Measurements from ENCODE around the gene ADAMTS4. TPM values are rescaled to one million over a fixed set of nuclear protein-coding genes. Genes with fewer than 3 reads are reported as not detected.

ADAMTS4 gene
- total RNA-seq, 1 experiment from 2014 or later = 7.0 TPM

DNA sequence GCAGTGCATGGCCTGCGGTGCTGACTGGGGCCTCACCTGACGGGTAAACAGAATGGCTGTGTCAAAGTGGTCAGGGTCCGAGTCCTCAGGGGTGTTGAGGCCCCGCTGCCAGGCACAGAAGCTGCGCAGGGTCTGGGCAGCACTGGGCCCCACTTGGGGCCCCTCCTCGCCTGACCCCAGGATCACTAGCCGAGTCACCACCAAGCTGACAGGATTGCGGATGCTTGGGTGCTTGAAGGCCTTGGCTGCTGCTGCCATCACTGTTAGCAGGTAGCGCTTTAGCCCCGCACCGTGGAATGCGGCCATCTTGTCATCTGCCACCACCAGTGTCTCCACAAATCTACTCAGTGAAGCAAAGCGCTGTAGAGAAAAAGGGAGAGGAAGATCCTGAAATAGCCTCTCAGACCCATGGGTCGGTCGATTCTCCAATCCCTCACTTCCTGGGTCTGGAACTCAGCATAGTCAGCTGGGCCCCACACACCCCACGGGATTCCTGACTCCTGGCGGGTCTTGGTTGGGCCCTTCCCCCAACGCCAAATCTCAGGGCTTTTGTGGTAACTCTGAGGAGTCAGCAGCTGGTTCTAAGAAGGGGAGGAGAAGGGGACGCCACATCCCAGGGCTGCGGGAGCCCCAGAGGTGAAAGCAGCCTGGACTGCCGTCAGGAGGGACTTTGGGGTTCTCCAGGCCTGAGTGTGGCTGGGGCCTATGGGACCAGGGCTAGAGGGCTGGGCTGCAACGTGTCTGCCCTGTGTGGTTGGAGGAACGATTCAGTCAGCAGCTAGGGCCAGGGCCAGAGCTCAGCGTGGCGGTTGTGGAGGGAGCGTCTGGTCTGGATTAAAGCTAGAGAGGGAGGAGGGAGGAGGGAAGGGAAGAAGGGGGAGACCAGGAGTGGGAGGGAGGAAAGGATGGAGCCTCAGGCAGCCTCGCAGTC is 2.1 kb downstream of the ADAMTS4 start:
- no peak overlapping the region for H2AFZ ChIP-seq (ENCODE audit: low read length)
- no peak overlapping the region for H3K56ac ChIP-seq (ENCODE audit: insufficient read length, low read depth, low read length)
- H3K4me3 Mint-ChIP-seq = peak overlapping the region; percentile 59 to 65
- H2BK120ac ChIP-seq (ENCODE audit: low read depth, low read length, poor library complexity, severe bottlenecking) = no peak overlapping the region
- H3K9me3 Mint-ChIP-seq = no peaks in the 10 kb centered on the region; a peak in 1 of 5 replicates
- no peak overlapping the region for H3K27ac ChIP-seq (ENCODE audit: insufficient read length, low read depth, low read length)
- H3K79me1 ChIP-seq (ENCODE audit: insufficient read depth, low read depth, low read length, poor library complexity, severe bottlenecking) = no peaks in the 10 kb centered on the region
- H3K9me3 ChIP-seq (ENCODE audit: control insufficient read depth, low read depth, low read length) = no peaks in the 10 kb centered on the region
- no peak overlapping the region for H3K9ac ChIP-seq (ENCODE audit: extremely low read depth, insufficient read length, low read length)
- H2BK20ac ChIP-seq (ENCODE audit: low read depth, low read length, poor library complexity, severe bottlenecking) = no peak overlapping the region
- peak overlapping the region; percentile 27 for H3K18ac ChIP-seq (ENCODE audit: insufficient read length, low read depth, low read length)
- peaks cover 24% of the 10 kb centered on the region for H3K4me1 ChIP-seq (ENCODE audit: insufficient read depth, low read length)
- H4K91ac ChIP-seq (ENCODE audit: insufficient read length, low read depth, low read length) = no peak overlapping the region
- H3K79me2 ChIP-seq (ENCODE audit: insufficient read depth, low read length) = no peaks in the 10 kb centered on the region
- no peak overlapping the region for H3T11ph ChIP-seq (ENCODE audit: low read length)
- H3K4me1 Mint-ChIP-seq = peaks cover 58 to 61% of the 10 kb centered on the region in 2 experiments
- no peak for DNase-seq
- no peaks in the 10 kb centered on the region for H3K27me3 Mint-ChIP-seq (ENCODE audit: low read depth)
- no peak overlapping the region for H3K4ac ChIP-seq (ENCODE audit: low read depth, low read length)
- H4K5ac ChIP-seq (ENCODE audit: insufficient read length, low read depth, low read length) = no peak overlapping the region
- H3K27me3 ChIP-seq (ENCODE audit: insufficient read depth, low read length) = no peaks in the 10 kb centered on the region
- peak overlapping the region; percentile 27 for H3K4me2 ChIP-seq (ENCODE audit: insufficient read depth, insufficient read length, low read length)
- H3K23ac ChIP-seq (ENCODE audit: insufficient read length, low read depth, low read length) = no peak overlapping the region
- no peak overlapping the region for H2BK15ac ChIP-seq (ENCODE audit: low read depth, low read length)
- TF ChIP-seq, protein P1, sequence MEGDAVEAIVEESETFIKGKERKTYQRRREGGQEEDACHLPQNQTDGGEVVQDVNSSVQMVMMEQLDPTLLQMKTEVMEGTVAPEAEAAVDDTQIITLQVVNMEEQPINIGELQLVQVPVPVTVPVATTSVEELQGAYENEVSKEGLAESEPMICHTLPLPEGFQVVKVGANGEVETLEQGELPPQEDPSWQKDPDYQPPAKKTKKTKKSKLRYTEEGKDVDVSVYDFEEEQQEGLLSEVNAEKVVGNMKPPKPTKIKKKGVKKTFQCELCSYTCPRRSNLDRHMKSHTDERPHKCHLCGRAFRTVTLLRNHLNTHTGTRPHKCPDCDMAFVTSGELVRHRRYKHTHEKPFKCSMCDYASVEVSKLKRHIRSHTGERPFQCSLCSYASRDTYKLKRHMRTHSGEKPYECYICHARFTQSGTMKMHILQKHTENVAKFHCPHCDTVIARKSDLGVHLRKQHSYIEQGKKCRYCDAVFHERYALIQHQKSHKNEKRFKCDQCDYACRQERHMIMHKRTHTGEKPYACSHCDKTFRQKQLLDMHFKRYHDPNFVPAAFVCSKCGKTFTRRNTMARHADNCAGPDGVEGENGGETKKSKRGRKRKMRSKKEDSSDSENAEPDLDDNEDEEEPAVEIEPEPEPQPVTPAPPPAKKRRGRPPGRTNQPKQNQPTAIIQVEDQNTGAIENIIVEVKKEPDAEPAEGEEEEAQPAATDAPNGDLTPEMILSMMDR (conservative IDR thresholded peaks at IDR 0.05) = no peak
- no peak overlapping the region for H2BK5ac ChIP-seq (ENCODE audit: insufficient read length, low read length)
- H3K36me3 Mint-ChIP-seq (ENCODE audit: insufficient read depth in 1 of 3, low read depth in 3 of 3) = peaks cover 0 to 25% (median 11%) of the 10 kb centered on the region in 3 experiments; a peak in 5 of 7 replicates
- H3K14ac ChIP-seq (ENCODE audit: insufficient read depth, low read length) = 0 out of 2 replicates have a peak overlapping the region, but pooled peaks have one; percentile 19
- H3K23me2 ChIP-seq (ENCODE audit: insufficient read length, low read depth, low read length, poor library complexity, severe bottlenecking) = peaks cover 4% of the 10 kb centered on the region
- H2BK12ac ChIP-seq (ENCODE audit: insufficient read length, low read depth, low read length) = no peak overlapping the region
- H4K20me1 ChIP-seq (ENCODE audit: control insufficient read depth, insufficient read depth, insufficient read length) = no peaks in the 10 kb centered on the region
- WGBS (ENCODE audit: extremely low coverage, insufficient read length, low lambda C conversion rate) = no CpG with 5 or more reads among the region's 27 CpGs
- H2AK5ac ChIP-seq (ENCODE audit: insufficient read length, low read length) = no peak overlapping the region
- H3K27ac Mint-ChIP-seq = peak overlapping the region in 2 of 3 experiments; percentile 75 to 85; a peak in 4 of 7 replicates
- H4K8ac ChIP-seq (replicated peaks; ENCODE audit: insufficient read length, low read depth, low read length) = no peak overlapping the region
